Uterus (tissue), 4 donors: ENCODE results near the gene EME2. TPM values are rescaled to one million over a fixed set of nuclear protein-coding genes. Genes with fewer than 3 reads are reported as not detected.
A peak's percentile ranks its signal among the peaks of the same experiment; 100 is the strongest.

Experiments used
- DNase-seq, 2 donors: peaks; one replicate each; pipeline ENCODE4 v3.0.0-alpha.2; 2019 to 2020
- H3K27ac ChIP-seq, 2 donors: fragments of 200-600 bp; sonication (generic); 1 replicate in 1 of 2; 2 replicates in 1 of 2; pipeline ENCODE4 v1.5.1; 2016 to 2018
- H3K27me3 ChIP-seq, 2 donors: fragments of 200-600 bp; sonication (generic); one replicate each; pipeline ENCODE4 v1.5.1; 2018 to 2019; ENCODE audit warnings: control low read depth in 1 of 2
- H3K36me3 ChIP-seq, 2 donors: fragments of 200-600 bp; sonication (generic); one replicate each; pipeline ENCODE4 v1.5.1; 2019; ENCODE audit warnings: control low read depth in 1 of 2
- H3K4me1 ChIP-seq, 2 donors: fragments of 200-600 bp; sonication (generic); one replicate each; pipeline ENCODE4 v1.5.1; 2018 to 2019; ENCODE audit warnings: control low read depth in 1 of 2
- H3K4me3 ChIP-seq, 2 donors: fragments of 200-600 bp; sonication (generic); 1 replicate in 1 of 2; 2 replicates in 1 of 2; pipeline ENCODE4 v1.5.1; 2018 to 2019; ENCODE audit warnings: mild to moderate bottlenecking in 1 of 2
- H3K9me3 ChIP-seq, 2 donors: fragments of 200-600 bp; sonication (generic); one replicate each; pipeline ENCODE4 v1.5.1; 2019; ENCODE audit warnings: control low read depth in 1 of 2
- CTCF ChIP-seq, 4 experiments: fragments of 200-600 bp in 2 of 4; fragments of 450-650 bp in 2 of 4; sonication (generic) in 2 of 4; IDR thresholded peaks; one replicate each; pipeline ENCODE4 v1.5.1; 2016 to 2019; ENCODE audit warnings: antibody characterized with exemption in 4 of 4, mild to moderate bottlenecking in 2 of 4, moderate library complexity in 1 of 4
- POLR2A ChIP-seq, 2 donors: fragments of 450-650 bp; IDR thresholded peaks; one replicate each; pipeline ENCODE4 v1.6.1; 2016; ENCODE audit warnings: antibody characterized with exemption in 2 of 2, mild to moderate bottlenecking in 1 of 2, moderate library complexity in 1 of 2
- intact Hi-C: fragments of 100-400 bp; cut with DNase I; formaldehyde crosslinking; loops from one replicate; pipeline ENCODE4 v1.15.1; 2023; ENCODE audit warnings: low total_unique reads
- total RNA-seq, 4 donors: library from RNA; depleted of rRNA in 3 of 4; stranded (reverse); fragments of >200 nt in 3 of 4; gene quantifications; one replicate each; pipeline versions ENCODE4 v1.1.0 to v1.2.4, GENCODE V29; 2014 to 2023
- donor health status: DM: yes; HTN: yes; CAD: no.

The EME2 gene
- total RNA-seq, 4 donors from 2014 or later, result 2.6 to 28.2 (median 8.0) TPM

DNA sequence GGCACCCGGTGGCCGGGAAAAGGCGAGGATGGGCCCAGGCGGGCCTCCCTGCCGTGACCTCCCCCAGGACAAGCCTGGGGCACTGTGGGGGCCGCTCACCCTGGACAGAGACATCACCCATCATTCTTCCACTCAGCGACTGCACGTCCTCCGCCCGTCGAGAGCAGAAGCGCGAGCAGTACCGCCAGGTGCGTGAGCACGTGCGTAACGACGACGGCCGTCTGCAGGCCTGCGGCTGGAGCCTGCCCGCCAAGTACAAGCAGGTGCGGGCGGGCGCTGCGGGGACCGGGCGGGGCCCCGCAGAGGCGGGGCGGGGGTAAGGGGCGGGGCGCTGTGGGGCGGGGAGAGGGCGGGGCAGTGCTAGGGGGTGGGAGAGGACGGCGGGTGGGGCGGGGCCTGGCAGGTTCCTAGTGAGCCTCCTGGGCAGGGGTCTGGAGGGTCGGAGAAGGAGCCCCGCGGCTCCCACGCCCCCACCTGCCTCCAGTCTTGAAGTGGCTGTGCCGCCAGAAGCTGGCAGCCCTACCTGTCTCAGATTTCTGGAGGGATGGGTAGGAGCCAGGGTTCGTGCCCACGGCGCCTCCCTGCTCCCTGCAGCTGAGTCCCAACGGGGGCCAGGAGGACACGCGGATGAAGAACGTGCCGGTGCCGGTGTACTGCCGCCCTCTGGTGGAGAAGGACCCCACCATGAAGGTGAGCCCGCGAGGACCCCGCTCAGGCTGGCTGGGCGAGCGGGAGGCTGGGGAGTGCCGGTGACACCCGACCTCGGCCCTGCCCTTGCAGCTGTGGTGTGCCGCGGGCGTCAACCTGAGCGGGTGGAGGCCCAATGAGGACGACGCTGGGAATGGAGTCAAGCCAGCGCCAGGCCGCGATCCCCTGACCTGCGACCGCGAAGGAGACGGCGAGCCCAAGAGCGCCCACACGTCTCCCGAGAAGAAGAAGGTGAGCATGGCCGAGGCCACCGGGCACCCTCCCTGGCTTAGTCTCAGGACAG is 8.8 kb upstream of the EME2 start:
- TF ChIP-seq CTCF (IDR thresholded peaks at IDR 0.05) (peak in 1 of 4 experiments; percentile 14), POLR2A (IDR thresholded peaks at IDR 0.05) (no peak)
- Histone ChIP-seq H3K4me3 (no peak overlapping the region), H3K27me3 (no peaks in the 10 kb centered on the region), H3K36me3 (no peaks in the 10 kb centered on the region), H3K27ac (no peak overlapping the region), H3K4me1 (no peaks in the 10 kb centered on the region), H3K9me3 (no peaks in the 10 kb centered on the region)
- intact Hi-C loops, result no loop called here
- DNase-seq, result no peak

DNA sequence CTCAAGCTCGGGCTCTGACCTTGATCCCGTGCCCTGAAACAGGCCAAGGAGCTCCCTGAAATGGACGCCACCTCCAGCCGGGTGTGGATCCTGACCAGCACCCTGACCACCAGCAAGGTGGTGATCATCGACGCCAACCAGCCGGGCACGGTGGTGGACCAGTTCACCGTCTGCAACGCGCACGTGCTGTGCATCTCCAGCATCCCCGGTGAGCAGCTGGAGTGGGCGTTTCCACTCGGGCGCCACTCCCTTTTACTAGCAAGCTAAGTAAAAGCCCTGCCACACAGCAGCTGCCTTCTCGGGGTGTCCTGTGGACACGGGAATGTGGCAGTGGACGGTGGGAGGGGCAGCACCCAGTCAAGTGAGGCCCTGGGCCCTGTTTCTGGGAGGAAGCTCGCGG is 7.6 kb upstream of the EME2 start:
- Histone ChIP-seq H3K27ac (no peak overlapping the region), H3K4me1 (peaks cover 0 to 6% of the 10 kb centered on the region in 2 donors), H3K4me3 (no peak overlapping the region), H3K27me3 (no peaks in the 10 kb centered on the region), H3K9me3 (no peaks in the 10 kb centered on the region), H3K36me3 (no peaks in the 10 kb centered on the region)
- no peak for DNase-seq
- intact Hi-C loops, result no loop called here
- no peak for TF ChIP-seq CTCF (IDR thresholded peaks at IDR 0.05)
- no peak for TF ChIP-seq POLR2A (IDR thresholded peaks at IDR 0.05)

DNA sequence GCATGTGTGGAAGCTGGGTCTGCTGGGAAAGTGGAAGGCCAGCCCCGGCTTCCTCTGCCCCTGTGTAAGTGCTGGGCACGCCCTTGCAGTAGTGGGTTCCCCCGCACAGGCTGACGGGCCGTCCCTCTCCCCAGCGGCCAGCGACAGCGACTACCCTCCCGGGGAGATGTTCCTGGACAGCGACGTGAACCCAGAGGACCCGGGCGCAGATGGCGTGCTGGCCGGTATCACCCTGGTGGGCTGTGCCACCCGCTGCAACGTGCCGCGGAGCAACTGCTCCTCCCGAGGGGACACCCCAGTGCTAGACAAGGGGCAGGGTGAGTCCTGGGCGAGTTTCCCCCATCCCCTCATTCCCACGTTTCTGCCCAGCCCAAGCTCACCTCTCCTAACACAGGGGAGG is 6.8 kb upstream of the EME2 start:
- intact Hi-C loops, result no loop called here
- H3K36me3 ChIP-seq, result no peaks in the 10 kb centered on the region
- no peak for TF ChIP-seq CTCF (IDR thresholded peaks at IDR 0.05)
- no peak for TF ChIP-seq POLR2A (IDR thresholded peaks at IDR 0.05)
- no peak overlapping the region for H3K27ac ChIP-seq
- H3K4me3 ChIP-seq, result no peak overlapping the region
- no peaks in the 10 kb centered on the region for H3K9me3 ChIP-seq
- no peaks in the 10 kb centered on the region for H3K27me3 ChIP-seq
- H3K4me1 ChIP-seq, result peaks cover 0 to 11% of the 10 kb centered on the region in 2 donors
- no peak for DNase-seq

- Histone ChIP-seq H3K4me1 (peaks cover 0 to 11% of the 10 kb centered on the region in 2 donors), H3K27me3 (no peaks in the 10 kb centered on the region), H3K27ac (no peak overlapping the region), H3K9me3 (no peaks in the 10 kb centered on the region), H3K4me3 (no peak overlapping the region), H3K36me3 (no peaks in the 10 kb centered on the region)
- intact Hi-C loops, result no loop called here
- DNase-seq, result no peak
- TF ChIP-seq CTCF (IDR thresholded peaks at IDR 0.05), result no peak
- TF ChIP-seq POLR2A (IDR thresholded peaks at IDR 0.05), result no peak
These were observed 6.4 kb upstream of the EME2 start for GRCh38 chr16:1766231-1766630.

- no peaks in the 10 kb centered on the region for H3K36me3 ChIP-seq
These were observed 5.9 kb upstream of the EME2 start for GRCh38 chr16:1766701-1767100.

More at GRCh38 chr16:1766701-1767100, 5.9 kb upstream of the EME2 start:
- no peak for TF ChIP-seq CTCF (IDR thresholded peaks at IDR 0.05)
- intact Hi-C loops, result no loop called here
- Histone ChIP-seq H3K27me3 (no peaks in the 10 kb centered on the region), H3K4me1 (peaks cover 0 to 13% of the 10 kb centered on the region in 2 donors), H3K9me3 (no peaks in the 10 kb centered on the region), H3K27ac (no peak overlapping the region), H3K4me3 (no peak overlapping the region)
- DNase-seq, result no peak
